ENCODE results near the gene LRP8.

DNA sequence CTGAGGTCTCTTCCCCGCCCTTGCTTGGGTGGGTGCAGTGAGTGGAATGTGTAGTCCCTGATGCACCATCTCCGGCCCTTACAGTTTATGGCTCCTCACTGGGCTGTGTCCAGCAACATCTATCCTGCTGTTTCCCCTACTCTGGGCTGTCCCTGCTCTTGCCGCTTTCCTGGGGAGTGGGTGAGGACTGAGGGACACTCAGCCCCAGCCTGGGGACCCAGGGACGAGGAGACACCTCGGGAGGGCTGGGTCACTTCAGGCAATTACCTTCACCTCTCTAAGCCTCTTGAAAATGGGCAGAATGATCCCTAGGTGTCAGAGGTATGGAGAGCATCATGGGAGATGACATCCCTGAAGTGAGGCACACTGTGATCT, 13.6 kb upstream of the LRP8 start:
- no peak for TF ChIP-seq POLR2A (IDR thresholded peaks at IDR 0.05)
- TF ChIP-seq, protein P1, sequence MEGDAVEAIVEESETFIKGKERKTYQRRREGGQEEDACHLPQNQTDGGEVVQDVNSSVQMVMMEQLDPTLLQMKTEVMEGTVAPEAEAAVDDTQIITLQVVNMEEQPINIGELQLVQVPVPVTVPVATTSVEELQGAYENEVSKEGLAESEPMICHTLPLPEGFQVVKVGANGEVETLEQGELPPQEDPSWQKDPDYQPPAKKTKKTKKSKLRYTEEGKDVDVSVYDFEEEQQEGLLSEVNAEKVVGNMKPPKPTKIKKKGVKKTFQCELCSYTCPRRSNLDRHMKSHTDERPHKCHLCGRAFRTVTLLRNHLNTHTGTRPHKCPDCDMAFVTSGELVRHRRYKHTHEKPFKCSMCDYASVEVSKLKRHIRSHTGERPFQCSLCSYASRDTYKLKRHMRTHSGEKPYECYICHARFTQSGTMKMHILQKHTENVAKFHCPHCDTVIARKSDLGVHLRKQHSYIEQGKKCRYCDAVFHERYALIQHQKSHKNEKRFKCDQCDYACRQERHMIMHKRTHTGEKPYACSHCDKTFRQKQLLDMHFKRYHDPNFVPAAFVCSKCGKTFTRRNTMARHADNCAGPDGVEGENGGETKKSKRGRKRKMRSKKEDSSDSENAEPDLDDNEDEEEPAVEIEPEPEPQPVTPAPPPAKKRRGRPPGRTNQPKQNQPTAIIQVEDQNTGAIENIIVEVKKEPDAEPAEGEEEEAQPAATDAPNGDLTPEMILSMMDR (IDR thresholded peaks at IDR 0.05) = no peak
